ENCODE data around the gene ARL4C. TPM values are rescaled to one million over a fixed set of nuclear protein-coding genes. Genes with fewer than 3 reads are reported as not detected.

The ARL4C gene, protein sequence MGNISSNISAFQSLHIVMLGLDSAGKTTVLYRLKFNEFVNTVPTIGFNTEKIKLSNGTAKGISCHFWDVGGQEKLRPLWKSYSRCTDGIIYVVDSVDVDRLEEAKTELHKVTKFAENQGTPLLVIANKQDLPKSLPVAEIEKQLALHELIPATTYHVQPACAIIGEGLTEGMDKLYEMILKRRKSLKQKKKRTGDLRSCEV
- total RNA-seq (10 to 100 TPM in 1 of 6 donors, 1 to 10 TPM in 5; 2.4 to 15.4 (median 4.9) TPM), polyA plus RNA-seq (1 to 10 TPM; 2.8 to 6.6 TPM)

DNA sequence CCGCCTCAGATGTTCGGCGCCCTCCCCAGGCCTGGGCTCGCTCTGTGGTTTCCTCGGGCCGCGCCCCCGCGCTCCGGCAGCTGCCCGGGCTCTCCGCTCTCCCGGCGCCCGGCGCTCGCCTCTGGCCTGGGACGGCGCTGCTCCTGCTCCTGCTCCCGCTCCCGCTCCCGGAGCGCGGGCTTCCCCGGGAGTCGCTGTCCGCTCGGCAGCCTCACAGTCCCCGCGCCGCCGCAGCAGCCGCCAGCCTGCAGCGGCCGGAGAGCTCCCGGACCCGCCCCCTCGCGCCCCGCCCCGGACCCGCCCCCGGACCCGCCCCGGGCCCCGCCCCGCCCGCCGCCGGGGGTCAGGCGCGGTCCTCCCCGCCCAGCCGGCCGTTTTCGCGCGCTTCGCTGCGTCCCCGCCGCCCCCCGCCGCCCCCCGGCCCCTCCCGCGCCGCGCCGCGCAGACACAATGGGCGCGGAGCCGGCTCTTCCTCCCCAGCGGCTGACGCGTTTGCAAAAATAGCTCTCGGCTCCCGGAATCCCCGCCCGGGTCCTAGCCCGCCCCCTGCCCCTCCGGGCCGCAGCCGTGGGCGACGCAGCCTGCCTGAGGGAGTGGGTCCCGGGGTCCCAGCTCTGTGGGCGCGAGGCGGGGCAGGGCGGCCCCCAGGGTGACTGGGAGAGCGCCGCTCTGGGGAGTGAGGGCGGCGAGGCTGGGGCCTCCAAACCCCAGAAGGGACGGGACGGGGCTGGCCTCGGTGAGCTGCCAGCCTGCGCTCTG lies at the start of gene ARL4C:
ARL4C (minus strand) TSS at position 247 of the 759 bp plus-strand sequence. CDS start 495 bp downstream, outside the sequence.
- H3K4me3 ChIP-seq: peak within 1 kb of the TSS; percentile 36 to 68 (median 57)
- H3K27ac ChIP-seq: peak within 1 kb of the TSS in 3 of 4 donors; percentile 57 to 80 (median 67)
- 3 to 5% methylated on average over 26 to 100 of the region's 100 CpGs for WGBS, 2 donors
- H3K4me1 ChIP-seq: peaks cover 0 to 3% (median 3%) of the 10 kb centered on the region in 3 donors
- no peaks in the 10 kb centered on the region for H3K27me3 ChIP-seq
- TF ChIP-seq, protein P1, sequence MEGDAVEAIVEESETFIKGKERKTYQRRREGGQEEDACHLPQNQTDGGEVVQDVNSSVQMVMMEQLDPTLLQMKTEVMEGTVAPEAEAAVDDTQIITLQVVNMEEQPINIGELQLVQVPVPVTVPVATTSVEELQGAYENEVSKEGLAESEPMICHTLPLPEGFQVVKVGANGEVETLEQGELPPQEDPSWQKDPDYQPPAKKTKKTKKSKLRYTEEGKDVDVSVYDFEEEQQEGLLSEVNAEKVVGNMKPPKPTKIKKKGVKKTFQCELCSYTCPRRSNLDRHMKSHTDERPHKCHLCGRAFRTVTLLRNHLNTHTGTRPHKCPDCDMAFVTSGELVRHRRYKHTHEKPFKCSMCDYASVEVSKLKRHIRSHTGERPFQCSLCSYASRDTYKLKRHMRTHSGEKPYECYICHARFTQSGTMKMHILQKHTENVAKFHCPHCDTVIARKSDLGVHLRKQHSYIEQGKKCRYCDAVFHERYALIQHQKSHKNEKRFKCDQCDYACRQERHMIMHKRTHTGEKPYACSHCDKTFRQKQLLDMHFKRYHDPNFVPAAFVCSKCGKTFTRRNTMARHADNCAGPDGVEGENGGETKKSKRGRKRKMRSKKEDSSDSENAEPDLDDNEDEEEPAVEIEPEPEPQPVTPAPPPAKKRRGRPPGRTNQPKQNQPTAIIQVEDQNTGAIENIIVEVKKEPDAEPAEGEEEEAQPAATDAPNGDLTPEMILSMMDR (IDR thresholded peaks at IDR 0.05): no peak
- FAIRE-seq (no peak), ATAC-seq (peak; percentile 77 to 90 (median 86)), DNase-seq (peak; percentile 56 to 85 (median 80))
- intact Hi-C loops (cut with DNase I): loop anchor here in 1 of 3 donors (5.0 to 10.0 kb wide), 2 partner anchors 212 to 355 kb away; no protein-coding TSS in a partner anchor
- no peaks in the 10 kb centered on the region for H3K9me3 ChIP-seq
- no peaks in the 10 kb centered on the region for H3K36me3 ChIP-seq

DNA sequence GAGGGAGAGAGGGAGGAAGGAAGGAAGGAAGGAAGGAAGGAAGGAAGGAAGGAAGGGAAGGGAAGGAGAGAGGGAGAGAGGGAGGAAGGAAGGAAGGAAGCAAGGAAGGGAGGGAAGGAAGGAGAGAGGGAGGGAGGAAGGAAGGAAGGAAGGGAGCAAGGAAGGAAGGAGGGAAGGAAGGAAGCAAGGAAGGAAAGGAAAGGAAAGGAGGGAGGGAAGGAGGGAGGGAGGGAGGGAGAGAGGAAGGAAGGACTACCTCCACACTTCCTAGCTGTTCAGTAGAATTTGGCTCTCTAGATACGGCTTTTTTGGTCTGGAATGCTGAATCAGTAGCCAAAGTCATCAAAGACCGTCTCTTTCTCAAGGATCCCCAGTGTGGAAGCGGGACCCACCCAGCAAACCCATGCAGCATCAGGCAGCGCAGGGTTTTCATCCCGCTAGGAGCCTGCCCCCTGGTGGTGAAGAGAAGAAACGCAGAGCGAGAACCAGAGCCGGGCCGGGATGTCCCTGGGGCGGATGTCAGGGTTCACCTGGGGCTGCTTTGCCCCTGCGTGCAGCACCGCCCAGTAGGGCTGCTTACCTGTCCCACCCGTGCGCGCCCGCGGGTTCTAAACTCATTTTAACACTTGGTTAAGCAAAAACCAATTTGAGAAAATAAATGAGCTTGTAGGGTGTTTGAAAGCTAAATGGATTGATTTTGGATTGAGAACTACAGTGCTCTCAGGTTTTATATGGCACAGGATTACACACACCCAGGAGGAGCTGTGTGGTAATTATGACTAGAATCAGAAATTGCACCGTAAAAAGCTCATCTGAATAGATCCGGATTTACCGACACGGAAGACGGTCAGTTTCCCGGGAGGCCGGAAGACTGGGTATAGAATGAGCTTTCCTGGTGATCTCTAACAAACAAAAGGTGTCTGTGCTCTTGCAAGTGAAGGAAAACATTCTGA lies 48.1 kb upstream of the ARL4C start:
- Histone ChIP-seq H3K9me3 (no peaks in the 10 kb centered on the region), H3K4me1 (no peaks in the 10 kb centered on the region), H3K4me3 (no peak overlapping the region), H3K27ac (no peak overlapping the region), H3K27me3 (no peaks in the 10 kb centered on the region), H3K36me3 (no peaks in the 10 kb centered on the region)
- WGBS, 2 donors: 18 to 24% methylated on average over 24 of the region's 24 CpGs
- TF ChIP-seq, protein P1 (IDR thresholded peaks at IDR 0.05): peak; percentile 75 to 97 (median 96)
- DNase-seq (peak; percentile 30 to 90 (median 70)), FAIRE-seq (no peak), ATAC-seq (peak; percentile 85 to 94 (median 88))
- intact Hi-C loops (cut with DNase I): loop anchor here in 2 of 3 donors (5.0 to 10.0 kb wide), 4 partner anchors 410 to 570 kb away; no protein-coding TSS in a partner anchor

DNA sequence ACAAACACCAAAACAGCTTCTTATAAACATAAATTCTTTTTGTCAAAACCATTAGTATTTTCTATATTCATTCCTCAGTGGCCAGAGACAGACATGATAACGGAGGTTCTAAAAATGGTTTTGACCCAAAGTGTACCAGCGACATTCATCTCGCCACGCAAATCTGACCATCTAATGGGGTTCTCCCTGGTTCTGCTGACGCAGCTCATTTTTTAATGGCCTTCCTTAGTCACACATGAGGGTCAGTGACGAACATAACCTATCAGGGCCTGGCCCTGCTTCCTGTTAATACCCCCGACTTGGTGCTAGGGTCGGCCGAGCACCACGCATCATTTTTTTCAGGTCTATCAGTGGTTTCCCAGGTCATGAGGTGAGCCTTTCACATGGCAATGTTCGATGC lies 45.9 kb upstream of the ARL4C start:
- intact Hi-C loops (cut with DNase I): loop anchor here in 2 of 3 donors (10.0 kb wide), 3 partner anchors 408 to 568 kb away; no protein-coding TSS in a partner anchor
- ATAC-seq: no peak
- DNase-seq: no peak
- TF ChIP-seq, protein P1 (IDR thresholded peaks at IDR 0.05): no peak
- Histone ChIP-seq H3K9me3 (no peaks in the 10 kb centered on the region), H3K27me3 (no peaks in the 10 kb centered on the region), H3K27ac (no peak overlapping the region), H3K36me3 (no peaks in the 10 kb centered on the region), H3K4me3 (no peak overlapping the region), H3K4me1 (no peaks in the 10 kb centered on the region)
- 75 to 81% methylated on average over 11 of the region's 11 CpGs for WGBS, 2 donors
- FAIRE-seq: no peak

DNA sequence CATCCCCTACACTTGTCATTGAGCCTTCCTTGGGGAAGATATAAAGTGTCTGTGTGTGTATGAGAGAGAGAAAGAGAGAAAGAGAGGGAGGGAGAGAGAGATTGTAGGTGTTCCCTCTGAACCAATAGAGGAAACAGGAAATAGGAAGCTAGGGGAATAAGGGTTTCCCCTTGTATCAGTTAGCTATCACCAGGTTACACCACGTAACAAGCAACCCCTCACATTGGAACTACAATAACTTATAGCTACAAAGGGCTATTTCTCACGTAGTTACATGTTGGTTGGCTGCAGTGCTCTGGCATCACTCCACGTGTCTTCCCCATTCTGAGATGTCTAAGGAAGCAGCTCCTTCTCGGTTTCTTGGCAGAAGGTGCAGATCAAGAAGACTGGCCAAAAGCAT lies 41.0 kb upstream of the ARL4C start:
- TF ChIP-seq, protein P1 (IDR thresholded peaks at IDR 0.05): no peak
- intact Hi-C loops (cut with DNase I): no loop called here
- Histone ChIP-seq H3K4me3 (no peak overlapping the region), H3K27me3 (no peaks in the 10 kb centered on the region), H3K27ac (no peak overlapping the region), H3K9me3 (no peaks in the 10 kb centered on the region), H3K36me3 (no peaks in the 10 kb centered on the region), H3K4me1 (no peaks in the 10 kb centered on the region)
- ATAC-seq (no peak), DNase-seq (no peak), FAIRE-seq (no peak)
- 61 to 67% methylated on average over 4 of the region's 4 CpGs for WGBS, 2 donors
